Mucosa of gallbladder (tissue), 1 donor: ENCODE results near the gene GNB1L. TPM values are rescaled to one million over a fixed set of nuclear protein-coding genes. Genes with fewer than 3 reads are reported as not detected.

ENCODE experiments used
- DNase-seq: peaks from one replicate; pipeline ENCODE4 v3.0.0-alpha.2; 2020; ENCODE audit warnings: low spot score
- total RNA-seq: library from RNA; stranded (reverse); gene quantifications from one replicate; pipeline ENCODE4 v1.2.1, GENCODE V29; 2021
- donor health status: DM: no; HTN: no; CAD: no.

GNB1L gene
- total RNA-seq, 1 donor from 2014 or later = 6.2 TPM

DNA sequence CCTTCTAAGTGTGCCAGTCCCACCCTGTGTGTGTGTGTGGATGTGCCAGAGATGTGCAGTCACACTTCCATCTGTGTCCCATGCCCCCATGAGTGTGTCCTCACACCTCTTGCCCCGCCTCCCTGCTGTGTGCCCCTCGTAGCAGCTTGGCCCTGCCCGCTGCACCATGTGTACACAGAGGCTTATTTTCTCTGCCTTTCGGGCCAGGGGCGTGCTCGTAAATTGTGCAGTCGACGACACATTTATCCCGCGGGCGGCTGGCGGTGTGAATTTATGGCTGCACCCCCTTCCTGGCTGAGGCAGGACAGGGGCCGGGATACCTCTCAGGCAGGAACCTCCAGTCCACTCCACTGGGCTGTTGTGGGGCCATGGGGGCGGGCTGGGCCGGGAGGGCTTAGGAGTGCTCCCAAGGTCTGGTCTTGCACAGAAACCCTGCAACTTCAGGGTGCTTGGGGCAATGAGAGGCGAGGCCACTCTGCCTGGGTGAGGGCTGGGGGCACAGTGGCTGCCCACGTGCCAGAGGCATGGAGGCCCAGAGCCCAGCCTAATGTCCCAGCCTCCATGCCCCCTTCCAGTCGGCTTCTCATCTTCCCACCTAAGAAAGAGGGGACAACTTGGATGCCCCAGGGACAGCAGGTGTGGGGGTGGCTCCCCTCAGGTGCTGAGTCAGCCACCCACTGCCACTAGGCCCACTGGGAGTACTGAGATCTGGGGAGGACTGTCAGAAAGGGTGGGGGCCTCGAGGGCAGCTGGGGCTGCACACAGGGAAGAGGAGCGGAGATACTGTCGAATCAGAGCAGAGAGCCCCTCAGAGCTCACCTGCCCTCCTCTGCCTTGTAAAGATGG lies 118.8 kb downstream of the GNB1L start:
- DNase-seq = no peak

DNA sequence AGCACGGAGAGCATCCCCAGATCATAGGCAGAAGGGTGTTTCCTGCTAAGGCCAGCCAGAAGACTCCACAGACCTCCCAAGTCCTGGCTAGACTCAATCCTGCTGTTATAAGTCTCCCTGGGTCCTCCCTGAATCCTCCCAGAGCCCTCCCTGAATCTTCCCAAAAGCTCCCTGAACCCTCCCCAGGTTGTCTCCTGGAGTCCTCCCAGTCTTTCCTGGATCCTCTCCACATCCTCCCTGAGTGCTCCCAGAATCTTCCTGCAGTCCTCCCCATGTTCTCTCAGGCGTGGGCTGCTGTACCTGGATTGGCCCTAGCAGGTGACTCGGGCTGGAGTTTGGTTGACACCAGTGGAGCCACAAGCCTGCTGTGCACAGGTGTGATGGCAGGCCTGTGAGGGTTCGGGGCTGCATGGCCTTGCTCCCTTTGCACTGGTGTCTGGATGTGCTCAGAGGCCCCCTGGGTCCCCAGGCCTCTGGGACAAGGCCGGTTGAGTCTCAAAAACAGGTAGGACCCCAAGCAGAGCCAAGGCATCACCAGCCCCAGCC lies 119.8 kb downstream of the GNB1L start:
- no peak for DNase-seq

DNA sequence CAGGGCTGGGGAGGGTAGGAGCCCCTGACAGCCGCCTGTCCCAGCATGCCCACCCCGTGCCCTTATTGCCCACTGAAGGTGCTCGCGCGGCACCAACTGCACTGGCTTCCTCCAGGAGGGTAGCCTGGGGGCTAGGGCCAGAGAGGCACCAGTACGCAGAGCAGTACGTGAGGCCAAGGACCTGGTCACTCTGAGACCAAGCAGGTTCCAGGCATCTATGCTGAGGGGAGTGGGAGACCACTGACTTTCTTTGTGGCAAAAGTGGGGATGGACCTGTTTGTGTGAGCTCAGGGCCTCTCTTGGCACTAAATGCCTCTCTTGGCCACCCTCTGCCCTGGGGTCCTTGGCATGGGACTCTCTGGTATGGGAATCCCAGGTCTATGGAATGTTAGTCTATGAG lies 120.5 kb downstream of the GNB1L start:
- no peak for DNase-seq

DNA sequence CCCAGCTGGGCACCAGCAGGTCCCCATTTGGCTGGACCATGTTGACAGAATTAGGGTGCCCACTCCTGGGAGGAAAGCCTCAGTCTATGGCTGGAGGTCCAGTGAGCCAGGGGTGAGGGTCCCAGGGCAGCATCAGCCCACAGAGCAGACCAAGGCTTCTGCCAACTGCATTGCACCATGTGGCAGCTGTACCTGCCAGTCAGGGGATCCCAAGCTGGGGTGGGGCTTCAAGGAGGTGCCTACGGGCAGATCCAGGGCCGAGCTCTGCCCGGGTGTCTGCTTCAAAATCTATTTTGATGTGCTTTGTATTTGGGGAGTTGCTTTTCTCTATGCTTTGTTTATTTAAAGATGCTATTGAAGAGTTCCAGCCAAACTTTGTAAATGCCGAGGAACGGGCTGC lies 120.9 kb downstream of the GNB1L start:
- no peak for DNase-seq

Other genes with a start within 250 kb of the GNB1L start
- gene SEPTIN5, start 140.4 kb downstream of the GNB1L start, total RNA-seq = 20.5 TPM
- 5.4 TPM for gene GP1BB, start 131.3 kb downstream of the GNB1L start, total RNA-seq
- 3.9 TPM for gene TBX1, start 94.1 kb downstream of the GNB1L start, total RNA-seq
- 18.4 TPM for gene RTL10, start within 50 bp of the GNB1L start, total RNA-seq
- 214 TPM for gene COMT, start 86.9 kb upstream of the GNB1L start, total RNA-seq
- 26.9 TPM for gene TXNRD2, start 86.9 kb upstream of the GNB1L start, total RNA-seq
- 44.3 TPM for gene ARVCF, start 161.9 kb upstream of the GNB1L start, total RNA-seq
- gene TANGO2, start 166.2 kb upstream of the GNB1L start, total RNA-seq = 39.4 TPM
- 38.2 TPM for gene DGCR8, start 225.4 kb upstream of the GNB1L start, total RNA-seq